Pancreas (tissue), 10 donors: ENCODE results near the gene BARX2. TPM values are rescaled to one million over a fixed set of nuclear protein-coding genes. Genes with fewer than 3 reads are reported as not detected.

Source experiments
- ATAC-seq, 4 donors: fragments of 200-7000 bp; cut with Tn5 transposase; one replicate each; pipeline versions ENCODE4 v1.8.0 to v1.9.1; 2020; ENCODE audit warnings: mild to moderate bottlenecking in 4 of 4, moderate library complexity in 4 of 4
- DNase-seq, 6 donors: peaks; one replicate each; pipeline ENCODE4 v3.0.0-alpha.2; 2020
- FAIRE-seq: peaks from 2 replicates; lab custom pipeline; 2012; peaks lifted over from hg19 to GRCh38; lab: Jason Lieb, UNC
- H3K27ac ChIP-seq, 4 donors: fragments of 200-600 bp; sonication (generic); 1 replicate in 3 of 4; 2 replicates in 1 of 4; pipeline versions ENCODE4 v1.5.0 to v1.8.0; 2020
- H3K27me3 ChIP-seq, 4 donors: fragments of 200-600 bp; one replicate each; pipeline ENCODE4 v1.8.0; 2021
- H3K36me3 ChIP-seq, 3 donors: fragments of 200-600 bp; sonication (generic) in 1 of 3; one replicate each; pipeline versions ENCODE4 v1.5.0 to v1.8.0; 2020 to 2021
- H3K4me1 ChIP-seq, 3 donors: fragments of 200-600 bp; one replicate each; pipeline ENCODE4 v1.8.0; 2021
- H3K4me3 ChIP-seq, 4 donors: fragments of 200-600 bp; sonication (generic) in 2 of 4; one replicate each; pipeline versions ENCODE4 v1.5.0 to v1.8.0; 2020 to 2021
- H3K9me3 ChIP-seq, 4 donors: fragments of 200-600 bp; one replicate each; pipeline ENCODE4 v1.8.0; 2021
- WGBS, 2 donors: extraction: QIAGEN DNeasy Blood & Tissue Kit; methylation state at CpG; one replicate each; pipeline ENCODE4 v1.1.7; 2013; 5-methylcytosine and 5-hydroxymethylcytosine counted together
- intact Hi-C, 3 donors: fragments of 100-400 bp; cut with DNase I; formaldehyde crosslinking; loops; one replicate each; pipeline versions ENCODE4 v1.11.1 to v1.14.2; 2022
- polyA plus RNA-seq, 2 donors: library from polyadenylated mRNA; stranded (reverse); fragments of 200-250 nt; gene quantifications; one replicate each; pipeline ENCODE4 v1.2.3, GENCODE V29; 2013
- total RNA-seq, 6 donors: library from RNA; stranded (reverse); fragmentation: NEBNext Ultra II Directional in 4 of 6; extraction: Animal tissue kit (Norgen Biotek cat#: 25700) in 4 of 6; gene quantifications; one replicate each; pipeline versions ENCODE4 v1.2.1 to v1.2.4, GENCODE V29; 2021 to 2023
- TF ChIP-seq, protein P1 (sequence below), 4 donors: fragments of 200-600 bp; sonication (generic) in 3 of 4; IDR thresholded peaks; one replicate each; pipeline versions ENCODE4 v1.5.0 to v1.8.0; 2021; ENCODE audit warnings: antibody characterized with exemption in 4 of 4
- donor health status: healthy with polysubstance abuse.
- donor health status: DM: no; HTN: no; CAD: no; lungs with moderate emphysema.
- donor health status: DM: no; HTN: no; CAD: no.
- donor health status: control.
- donor health status: control.
- donor health status: Bipolar disorder and iron deficiency.
- donor health status: DM: yes; HTN: yes; CAD: no.
- donor health status: DM: no; HTN: no; CAD: no.
- donor health status: DM: no; HTN: no; CAD: no.
- donor health status: DM: yes; HTN: yes; CAD: no.

BARX2 gene
- total and polyA plus RNA-seq, 8 donors, result 3.8 to 9.9 (median 5.2) TPM

DNA sequence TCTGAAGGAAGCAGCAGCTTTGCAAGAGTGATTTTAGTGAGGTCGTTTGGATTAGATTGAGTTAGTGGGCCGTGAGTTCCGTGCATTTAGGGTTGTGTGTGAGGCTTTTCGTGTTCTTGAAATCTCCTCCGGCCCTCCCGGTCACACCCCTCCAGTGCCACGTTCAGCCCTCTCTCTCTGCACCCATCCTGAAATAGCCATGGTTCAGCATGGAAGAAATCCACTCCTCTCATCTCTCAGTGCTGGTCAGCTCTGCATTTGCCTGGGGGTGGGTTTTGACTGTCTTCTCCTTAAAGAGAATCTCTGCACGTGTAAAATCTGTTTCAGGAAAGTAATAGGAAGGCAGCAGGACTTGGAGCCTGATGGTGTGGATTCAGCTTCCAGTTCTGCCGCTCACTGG is 19.8 kb downstream of the BARX2 start:
- TF ChIP-seq, protein P1, sequence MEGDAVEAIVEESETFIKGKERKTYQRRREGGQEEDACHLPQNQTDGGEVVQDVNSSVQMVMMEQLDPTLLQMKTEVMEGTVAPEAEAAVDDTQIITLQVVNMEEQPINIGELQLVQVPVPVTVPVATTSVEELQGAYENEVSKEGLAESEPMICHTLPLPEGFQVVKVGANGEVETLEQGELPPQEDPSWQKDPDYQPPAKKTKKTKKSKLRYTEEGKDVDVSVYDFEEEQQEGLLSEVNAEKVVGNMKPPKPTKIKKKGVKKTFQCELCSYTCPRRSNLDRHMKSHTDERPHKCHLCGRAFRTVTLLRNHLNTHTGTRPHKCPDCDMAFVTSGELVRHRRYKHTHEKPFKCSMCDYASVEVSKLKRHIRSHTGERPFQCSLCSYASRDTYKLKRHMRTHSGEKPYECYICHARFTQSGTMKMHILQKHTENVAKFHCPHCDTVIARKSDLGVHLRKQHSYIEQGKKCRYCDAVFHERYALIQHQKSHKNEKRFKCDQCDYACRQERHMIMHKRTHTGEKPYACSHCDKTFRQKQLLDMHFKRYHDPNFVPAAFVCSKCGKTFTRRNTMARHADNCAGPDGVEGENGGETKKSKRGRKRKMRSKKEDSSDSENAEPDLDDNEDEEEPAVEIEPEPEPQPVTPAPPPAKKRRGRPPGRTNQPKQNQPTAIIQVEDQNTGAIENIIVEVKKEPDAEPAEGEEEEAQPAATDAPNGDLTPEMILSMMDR (IDR thresholded peaks at IDR 0.05), result no peak

DNA sequence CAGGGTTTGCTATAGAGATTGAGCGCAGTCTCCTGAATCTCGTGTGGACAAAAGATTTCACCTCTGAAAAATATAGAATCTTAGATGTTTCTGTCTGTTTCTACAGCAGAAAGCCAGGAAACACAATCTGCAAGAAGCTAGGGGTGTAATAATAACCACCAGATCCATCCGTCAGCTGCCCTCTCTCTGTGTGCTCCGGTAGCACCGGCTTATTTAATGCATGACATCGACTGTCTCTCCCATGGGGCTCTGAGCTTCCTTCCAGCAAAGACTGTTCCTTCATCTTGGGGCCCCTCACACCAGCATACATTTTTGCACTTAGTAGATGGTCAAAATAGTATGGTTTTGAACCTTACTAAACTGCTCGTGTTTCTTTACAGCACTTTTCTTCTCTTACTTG is 20.2 kb downstream of the BARX2 start:
- Histone ChIP-seq H3K4me1 (no peaks in the 10 kb centered on the region), H3K27ac (no peak overlapping the region), H3K27me3 (no peaks in the 10 kb centered on the region), H3K36me3 (no peaks in the 10 kb centered on the region), H3K9me3 (no peaks in the 10 kb centered on the region), H3K4me3 (no peak overlapping the region)
- no peak for DNase-seq
- no peak for FAIRE-seq
- ATAC-seq, result no peak
- WGBS, 2 donors, result 73 to 86% methylated on average over 7 of the region's 7 CpGs
- intact Hi-C loops, result no loop called here
- TF ChIP-seq, protein P1 (IDR thresholded peaks at IDR 0.05), result no peak

More for the DNA sequence above, 19.8 kb downstream of the BARX2 start:
- 55 to 59% methylated on average over 9 of the region's 9 CpGs for WGBS, 2 donors
- Histone ChIP-seq H3K4me1 (no peaks in the 10 kb centered on the region), H3K27me3 (no peaks in the 10 kb centered on the region), H3K4me3 (no peak overlapping the region), H3K36me3 (no peaks in the 10 kb centered on the region), H3K9me3 (no peaks in the 10 kb centered on the region), H3K27ac (no peak overlapping the region)
- intact Hi-C loops, result no loop called here
- DNase-seq (no peak), FAIRE-seq (no peak), ATAC-seq (no peak)

DNA sequence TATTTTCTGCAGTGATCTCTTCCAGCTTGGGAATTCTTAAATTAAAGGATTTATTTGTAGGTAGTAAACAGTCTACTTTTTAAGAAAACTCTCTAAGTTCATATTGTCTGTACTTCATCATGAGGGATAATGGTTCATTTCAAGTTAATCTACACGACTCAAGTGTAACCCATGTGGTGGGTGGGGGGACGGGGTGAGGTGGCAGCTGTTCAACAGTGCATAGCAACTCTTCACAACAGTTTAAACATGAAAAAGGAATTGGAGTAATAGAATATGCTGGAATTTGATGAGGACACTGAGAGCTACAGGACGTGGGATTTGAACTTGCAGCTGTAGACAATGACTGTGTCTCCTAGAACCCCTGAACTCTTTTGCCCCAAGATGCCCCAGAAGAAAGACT is 20.8 kb downstream of the BARX2 start:
- no peak for ATAC-seq
- TF ChIP-seq, protein P1 (IDR thresholded peaks at IDR 0.05), result no peak
- no peak overlapping the region for H3K27ac ChIP-seq
- H3K4me1 ChIP-seq, result no peaks in the 10 kb centered on the region
- no peak for FAIRE-seq
- no peak overlapping the region for H3K4me3 ChIP-seq
- no peaks in the 10 kb centered on the region for H3K9me3 ChIP-seq
- intact Hi-C loops, result no loop called here
- no peaks in the 10 kb centered on the region for H3K36me3 ChIP-seq
- WGBS, 2 donors, result 41 to 72% methylated on average over 3 of the region's 3 CpGs
- no peak for DNase-seq
- H3K27me3 ChIP-seq, result no peaks in the 10 kb centered on the region

DNA sequence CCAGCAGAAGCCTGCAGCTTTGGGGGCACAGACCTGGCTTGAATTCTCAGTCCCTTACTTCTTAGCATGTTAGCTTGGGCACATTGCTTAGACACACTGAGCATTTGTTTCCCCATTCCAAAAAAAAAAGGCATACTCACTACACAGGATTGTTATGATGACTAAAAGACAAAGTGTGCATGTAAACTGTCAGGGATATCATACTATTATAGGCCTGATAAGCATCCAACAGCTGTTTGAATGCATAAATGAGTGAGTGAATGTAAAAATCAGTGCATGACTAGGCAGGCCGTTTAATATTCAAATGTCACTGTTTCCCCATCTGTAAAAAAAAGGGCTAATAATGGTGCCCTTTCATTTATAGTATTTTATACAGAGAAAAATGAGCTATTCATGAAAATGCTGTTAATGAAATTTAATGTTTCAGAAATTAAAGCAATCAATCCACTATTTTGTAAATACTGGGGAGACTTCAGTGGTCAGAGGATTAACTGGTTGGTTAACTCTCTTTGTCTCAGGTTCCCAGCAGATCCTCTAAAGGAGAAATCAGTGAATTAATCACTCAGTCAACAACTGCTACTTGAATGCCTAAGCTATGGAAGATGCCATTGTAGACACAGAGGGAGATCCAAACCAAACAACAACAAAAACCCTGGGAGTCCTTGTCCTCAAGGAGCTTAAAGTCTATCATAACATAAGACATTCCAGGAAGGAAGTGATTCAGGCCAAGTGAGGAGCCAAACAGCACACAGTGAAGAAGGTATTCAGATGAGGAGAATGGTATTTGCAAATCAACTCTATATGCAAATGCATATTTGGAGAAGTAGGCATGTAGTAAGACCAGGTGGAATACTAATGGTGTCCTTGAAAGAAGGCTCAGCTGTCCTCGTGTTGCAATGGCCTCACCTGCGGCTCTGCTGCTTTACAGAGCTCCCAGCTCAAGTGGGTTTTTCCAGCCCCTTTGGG is 26.8 kb downstream of the BARX2 start:
- Histone ChIP-seq H3K27ac (no peak overlapping the region), H3K4me3 (no peak overlapping the region), H3K9me3 (no peaks in the 10 kb centered on the region), H3K36me3 (no peaks in the 10 kb centered on the region), H3K27me3 (no peaks in the 10 kb centered on the region), H3K4me1 (no peaks in the 10 kb centered on the region)
- TF ChIP-seq, protein P1 (IDR thresholded peaks at IDR 0.05), result no peak
- 62 to 73% methylated on average over 3 of the region's 3 CpGs for WGBS, 2 donors
- ATAC-seq, result no peak
- DNase-seq, result no peak
- FAIRE-seq, result no peak
- intact Hi-C loops, result no loop called here

DNA sequence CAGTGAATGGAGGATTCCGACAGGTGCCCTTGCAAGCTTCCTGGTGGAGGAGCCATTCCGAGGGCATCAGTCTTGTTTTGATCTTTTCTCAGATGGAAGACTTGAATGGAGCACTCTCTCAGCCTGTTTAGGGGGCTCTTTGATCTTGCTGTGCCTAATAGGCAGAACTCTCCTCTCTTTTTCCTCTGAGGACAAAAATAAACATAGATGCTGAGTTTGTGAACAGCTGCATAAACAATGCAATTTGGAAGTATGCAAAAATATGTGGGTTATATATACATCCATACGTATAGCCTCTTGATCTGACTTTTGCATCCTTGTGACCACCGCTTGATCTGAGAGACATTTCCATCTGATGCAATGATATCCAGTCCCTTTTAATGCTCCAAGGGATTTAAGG is 29.1 kb downstream of the BARX2 start:
- no peak for DNase-seq
- intact Hi-C loops, result no loop called here
- Histone ChIP-seq H3K4me3 (no peak overlapping the region), H3K4me1 (no peaks in the 10 kb centered on the region), H3K27me3 (no peaks in the 10 kb centered on the region), H3K27ac (no peak overlapping the region), H3K36me3 (no peaks in the 10 kb centered on the region), H3K9me3 (no peaks in the 10 kb centered on the region)
- ATAC-seq, result no peak
- FAIRE-seq, result no peak
- WGBS, 2 donors, result 72 to 78% methylated on average over 4 of the region's 4 CpGs
- TF ChIP-seq, protein P1 (IDR thresholded peaks at IDR 0.05), result no peak
